ENCODE data around the gene LHX4. TPM values are rescaled to one million over a fixed set of nuclear protein-coding genes. Genes with fewer than 3 reads are reported as not detected.

The LHX4 gene
- total and polyA plus RNA-seq, 4 donors: 0.02 to 0.03 (median 0.02) TPM; not detected in 1

GRCh38 chr1:180250883-180251509 is 20.9 kb downstream of the LHX4 start:
- H3K27me3 ChIP-seq (ENCODE audit: control insufficient read depth in 3 of 3, insufficient read depth in 3 of 3, low read length in 2 of 3): peaks cover 0 to 2% (median 0%) of the 10 kb centered on the region in 3 donors
- WGBS, 2 donors: 81 to 90% methylated on average over 16 of the region's 16 CpGs
- no peak overlapping the region for H3K27ac ChIP-seq (ENCODE audit: low read depth in 1 of 2, low read length in 1 of 2)
- H3K9ac ChIP-seq (ENCODE audit: insufficient read depth in 1 of 2, low read length in 2 of 2): no peak overlapping the region
- H3K9me3 ChIP-seq (ENCODE audit: control insufficient read depth in 4 of 4, insufficient read depth in 3 of 4, low read length in 3 of 4): peaks cover 0 to 2% (median 0%) of the 10 kb centered on the region in 4 donors
- TF ChIP-seq CTCF (IDR thresholded peaks at IDR 0.05; ENCODE audit: control extremely low read depth, extremely low read depth): no peak
- ATAC-seq (ENCODE audit: insufficient read depth, low FRiP score) (no peak), DNase-seq (no peak)
- H3K4me1 ChIP-seq (ENCODE audit: control insufficient read depth in 5 of 5, insufficient read depth in 5 of 5, low read length in 5 of 5): peaks cover 0 to 10% (median 3%) of the 10 kb centered on the region in 5 donors
- no peaks in the 10 kb centered on the region for H3K36me3 ChIP-seq (ENCODE audit: control insufficient read depth in 4 of 4, insufficient read depth in 4 of 4, low read length in 4 of 4)
- H3K4me3 ChIP-seq: no peak overlapping the region

GRCh38 chr1:180251526-180252305 is 21.7 kb downstream of the LHX4 start:
- DNase-seq: no peak
- peaks cover 0 to 3% (median 2%) of the 10 kb centered on the region in 3 donors for H3K27me3 ChIP-seq (ENCODE audit: control insufficient read depth in 3 of 3, insufficient read depth in 3 of 3, low read length in 2 of 3)

GRCh38 chr1:180252638-180253536 is 22.8 kb downstream of the LHX4 start:
- peaks cover 2 to 4% (median 3%) of the 10 kb centered on the region in 3 donors for H3K27me3 ChIP-seq (ENCODE audit: control insufficient read depth in 3 of 3, insufficient read depth in 3 of 3, low read length in 2 of 3)
- 67 to 69% methylated on average over 12 of the region's 12 CpGs for WGBS, 2 donors
- no peak for ATAC-seq (ENCODE audit: insufficient read depth, low FRiP score)

More at GRCh38 chr1:180251526-180252305, 21.7 kb downstream of the LHX4 start:
- TF ChIP-seq CTCF (IDR thresholded peaks at IDR 0.05; ENCODE audit: control extremely low read depth, extremely low read depth): no peak
- ATAC-seq (ENCODE audit: insufficient read depth, low FRiP score): no peak
- Histone ChIP-seq H3K36me3 (ENCODE audit: control insufficient read depth in 4 of 4, insufficient read depth in 4 of 4, low read length in 4 of 4) (no peaks in the 10 kb centered on the region), H3K9me3 (ENCODE audit: control insufficient read depth in 4 of 4, insufficient read depth in 3 of 4, low read length in 3 of 4) (peaks cover 0 to 2% (median 0%) of the 10 kb centered on the region in 4 donors), H3K4me1 (ENCODE audit: control insufficient read depth in 5 of 5, insufficient read depth in 5 of 5, low read length in 5 of 5) (peaks cover 0 to 10% (median 3%) of the 10 kb centered on the region in 5 donors), H3K4me3 (no peak overlapping the region), H3K9ac (ENCODE audit: insufficient read depth in 1 of 2, low read length in 2 of 2) (no peak overlapping the region), H3K27ac (ENCODE audit: low read depth in 1 of 2, low read length in 1 of 2) (no peak overlapping the region)
- WGBS, 2 donors: 86 to 90% methylated on average over 9 of the region's 9 CpGs

More at GRCh38 chr1:180252638-180253536, 22.8 kb downstream of the LHX4 start:
- Histone ChIP-seq H3K36me3 (ENCODE audit: control insufficient read depth in 4 of 4, insufficient read depth in 4 of 4, low read length in 4 of 4) (no peaks in the 10 kb centered on the region), H3K27ac (ENCODE audit: low read depth in 1 of 2, low read length in 1 of 2) (no peak overlapping the region), H3K9ac (ENCODE audit: insufficient read depth in 1 of 2, low read length in 2 of 2) (no peak overlapping the region), H3K9me3 (ENCODE audit: control insufficient read depth in 4 of 4, insufficient read depth in 3 of 4, low read length in 3 of 4) (peaks cover 0 to 2% (median 0%) of the 10 kb centered on the region in 4 donors), H3K4me1 (ENCODE audit: control insufficient read depth in 5 of 5, insufficient read depth in 5 of 5, low read length in 5 of 5) (peaks cover 0 to 10% (median 3%) of the 10 kb centered on the region in 5 donors), H3K4me3 (no peak overlapping the region)
- peak; percentile 59 for TF ChIP-seq CTCF (IDR thresholded peaks at IDR 0.05; ENCODE audit: control extremely low read depth, extremely low read depth)
- DNase-seq: peak in 2 of 3 donors; percentile 34 to 54
